ENCODE results near the gene FOXP1. TPM values are rescaled to one million over a fixed set of nuclear protein-coding genes. Genes with fewer than 3 reads are reported as not detected.

Gene FOXP1
- total and polyA plus RNA-seq, 2 of the 8 experiments (the other 6 are each of a cell fraction or from before 2014, with no cell fraction given): 13.9 to 25.4 TPM

DNA sequence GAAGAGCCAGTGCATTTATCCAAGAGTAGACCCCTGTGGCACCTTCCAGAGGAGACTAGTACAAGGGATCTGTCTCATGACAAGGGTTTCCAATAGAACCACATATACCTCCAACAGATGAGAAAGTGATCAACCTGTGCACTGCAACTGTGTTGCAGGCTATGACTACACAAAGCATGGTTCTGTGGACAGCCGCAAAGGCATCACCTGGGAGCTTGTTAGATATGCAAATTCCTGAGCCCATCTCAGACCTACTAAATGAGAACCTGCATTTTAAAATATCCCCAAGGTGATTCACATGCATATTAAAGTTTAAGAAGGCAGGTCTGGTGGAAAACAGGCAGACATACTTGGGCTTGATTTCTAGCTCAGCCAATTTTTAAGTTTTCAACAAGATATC lies 368.7 kb downstream of the FOXP1 start:
- H2BK12ac ChIP-seq (ENCODE audit: low read depth, low read length): no peak overlapping the region
- 92% methylated on average over 1 of the region's 1 CpG; no CpG with 5 or more reads in 1 of the 2 experiments for WGBS, 2 experiments (ENCODE audit: extremely low coverage in 1 of 2, insufficient coverage in 1 of 2, insufficient read length in 1 of 2, insufficient replicate concordance in 2 of 2, low coverage in 1 of 2, low lambda C conversion rate in 2 of 2, missing lambda C conversion rate in 1 of 2)
- no peak overlapping the region for H3K4ac ChIP-seq (replicated peaks; ENCODE audit: insufficient read length, low read depth, low read length)
- no peak overlapping the region for H2AFZ ChIP-seq (ENCODE audit: low read length)
- H3K56ac ChIP-seq (replicated peaks; ENCODE audit: insufficient read length, low read depth, low read length): no peak overlapping the region
- no peak overlapping the region for H3K23ac ChIP-seq (ENCODE audit: insufficient read length)
- no peak for FAIRE-seq
- H4K20me1 ChIP-seq (replicated peaks in 1 of 2; ENCODE audit: control insufficient read depth in 1 of 2, insufficient read depth in 2 of 2, low read length in 2 of 2): peaks cover 0 to 5% of the 10 kb centered on the region in 2 experiments
- H3K23me2 ChIP-seq (ENCODE audit: low read depth, low read length): no peaks in the 10 kb centered on the region
- no peak overlapping the region for H2BK15ac ChIP-seq (ENCODE audit: low read length)
- H3K9me3 ChIP-seq (ENCODE audit: insufficient read depth in 2 of 2, low read depth in 1 of 2, low read length in 1 of 2): no peaks in the 10 kb centered on the region
- no peak overlapping the region for H4K8ac ChIP-seq (ENCODE audit: extremely low read depth, insufficient read depth, low read length)
- no peak overlapping the region for H2BK20ac ChIP-seq (ENCODE audit: low read length)
- POLR2A ChIA-PET (ENCODE audit: partially characterized antibody): interaction anchor here (1.0 to 1.6 kb wide), 3 partner anchors 10 to 47 kb away, joined by 3 to 4 read pairs (median 3); no protein-coding TSS in a partner anchor
- H3K27ac ChIP-seq (ENCODE audit: low read depth, low read length): no peak overlapping the region
- H4K91ac ChIP-seq (replicated peaks; ENCODE audit: insufficient read length, low read length): no peak overlapping the region
- no peak overlapping the region for H3K9ac ChIP-seq (replicated peaks in 1 of 4; ENCODE audit: extremely low read depth in 1 of 4, low read depth in 3 of 4, low read length in 3 of 4)
- DNase-seq (ENCODE audit: low read depth in 1 of 2, low spot score in 2 of 2): no peak
- no peak overlapping the region for H2BK120ac ChIP-seq (replicated peaks; ENCODE audit: low read depth, low read length)
- H3K4me3 ChIP-seq (ENCODE audit: extremely low read depth in 1 of 4, insufficient read depth in 2 of 4, low read depth in 3 of 4, low read length in 4 of 4): no peak overlapping the region
- H4K5ac ChIP-seq (ENCODE audit: insufficient read length, low read depth, low read length): no peak overlapping the region
- no peak for TF ChIP-seq POLR2AphosphoS5 (IDR thresholded peaks at IDR 0.05; ENCODE audit: low read depth, low read length)
- no peak for TF ChIP-seq NRF1 (IDR thresholded peaks at IDR 0.05; ENCODE audit: low read depth, low read length)
- TF ChIP-seq HDAC2 (IDR thresholded peaks at IDR 0.05; ENCODE audit: borderline replicate concordance in 1 of 2, low read depth in 2 of 2, low read length in 2 of 2): no peak
- TF ChIP-seq SP4 (IDR thresholded peaks at IDR 0.05; ENCODE audit: low read length): no peak
- TF ChIP-seq, protein P1, sequence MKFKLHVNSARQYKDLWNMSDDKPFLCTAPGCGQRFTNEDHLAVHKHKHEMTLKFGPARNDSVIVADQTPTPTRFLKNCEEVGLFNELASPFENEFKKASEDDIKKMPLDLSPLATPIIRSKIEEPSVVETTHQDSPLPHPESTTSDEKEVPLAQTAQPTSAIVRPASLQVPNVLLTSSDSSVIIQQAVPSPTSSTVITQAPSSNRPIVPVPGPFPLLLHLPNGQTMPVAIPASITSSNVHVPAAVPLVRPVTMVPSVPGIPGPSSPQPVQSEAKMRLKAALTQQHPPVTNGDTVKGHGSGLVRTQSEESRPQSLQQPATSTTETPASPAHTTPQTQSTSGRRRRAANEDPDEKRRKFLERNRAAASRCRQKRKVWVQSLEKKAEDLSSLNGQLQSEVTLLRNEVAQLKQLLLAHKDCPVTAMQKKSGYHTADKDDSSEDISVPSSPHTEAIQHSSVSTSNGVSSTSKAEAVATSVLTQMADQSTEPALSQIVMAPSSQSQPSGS (IDR thresholded peaks at IDR 0.05; ENCODE audit: low read length): no peak
- TF ChIP-seq MAFK (IDR thresholded peaks at IDR 0.05; ENCODE audit: low read depth, low read length): no peak
- TF ChIP-seq YY1 (IDR thresholded peaks at IDR 0.05; ENCODE audit: low read depth, low read length): no peak
- no peak for TF ChIP-seq CEBPB (IDR thresholded peaks at IDR 0.05; ENCODE audit: low read depth, low read length)
- TF ChIP-seq POU5F1 (IDR thresholded peaks at IDR 0.05; ENCODE audit: low read depth, low read length): no peak
- TF ChIP-seq RBBP5 (IDR thresholded peaks at IDR 0.05; ENCODE audit: borderline replicate concordance, low read depth, low read length): no peak
- TF ChIP-seq CTBP2 (IDR thresholded peaks at IDR 0.05; ENCODE audit: borderline replicate concordance, insufficient read depth, insufficient read length, low read length): no peak
- no peak for TF ChIP-seq ASH2L (IDR thresholded peaks at IDR 0.05; ENCODE audit: low read length)
- no peak for TF ChIP-seq TBP (IDR thresholded peaks at IDR 0.05; ENCODE audit: low read depth, low read length)
- no peak overlapping the region for H2AK5ac ChIP-seq (ENCODE audit: low read depth, low read length)
- H3K79me1 ChIP-seq (ENCODE audit: low read depth, low read length): peaks cover 2% of the 10 kb centered on the region; the same call in 1 of the 2 replicates
- peaks cover 0 to 15% of the 10 kb centered on the region in 2 experiments; a peak in 2 of 4 replicates for H3K79me2 ChIP-seq (ENCODE audit: control insufficient read depth in 1 of 2, insufficient read depth in 2 of 2, low read length in 2 of 2)
- H2BK5ac ChIP-seq (ENCODE audit: low read depth, low read length): no peak overlapping the region
- no peak overlapping the region for H3K4me2 ChIP-seq (ENCODE audit: insufficient read depth in 1 of 2, low read depth in 2 of 2, low read length in 2 of 2)
- H3K27me3 ChIP-seq (replicated peaks in 1 of 4; ENCODE audit: control insufficient read depth in 3 of 4, extremely low read depth in 1 of 4, insufficient read depth in 3 of 4, low read length in 3 of 4): no peaks in the 10 kb centered on the region
- peaks cover 0 to 21% (median 10%) of the 10 kb centered on the region in 4 experiments; a peak in 4 of 7 replicates for H3K4me1 ChIP-seq (replicated peaks in 1 of 4; ENCODE audit: control insufficient read depth in 3 of 4, insufficient read depth in 4 of 4, low read length in 3 of 4)
- no peak overlapping the region for H3K18ac ChIP-seq (ENCODE audit: extremely low read depth, low read length)
- H3K36me3 ChIP-seq (ENCODE audit: control insufficient read depth in 2 of 4, insufficient read depth in 4 of 4, low read length in 3 of 4): no peaks in the 10 kb centered on the region
- CTCF ChIA-PET (ENCODE audit: partially characterized antibody): interaction anchor here (0.6 to 2.0 kb wide), 4 partner anchors 10 to 202 kb away, joined by 3 to 9 read pairs (median 4); no protein-coding TSS in a partner anchor
- no peak overlapping the region for H3K14ac ChIP-seq (ENCODE audit: insufficient read length)

Measured in H1 (cell line).